Stomach (tissue), 4 donors: ENCODE results near the gene KLHDC7B.
"Not testable (repeated sequence)": the region's sequence is repeated elsewhere in the genome, so short reads cannot be mapped to it uniquely, and the experiment has no call there.

Experiments used
- CTCF ChIP-seq, 7 experiments: fragments of 450-650 bp in 4 of 7; fragments of 200-600 bp in 3 of 7; sonication (generic) in 3 of 7; IDR thresholded peaks; one replicate each; pipeline ENCODE4 v1.5.1; 2016 to 2019; ENCODE audit warnings: antibody characterized with exemption in 7 of 7, control low read depth in 2 of 7, mild to moderate bottlenecking in 1 of 7
- POLR2A ChIP-seq, 4 donors: fragments of 450-650 bp; IDR thresholded peaks; one replicate each; pipeline ENCODE4 v1.6.1; 2016; ENCODE audit warnings: antibody characterized with exemption in 4 of 4, control low read depth in 2 of 4, mild to moderate bottlenecking in 1 of 4, moderate library complexity in 1 of 4

- not testable (repeated sequence) for TF ChIP-seq CTCF, POLR2A (IDR thresholded peaks at IDR 0.05)
These were observed 25.5 kb upstream of the KLHDC7B start for GRCh38 chr22:50520184-50520583.
